Posterior cingulate gyrus (tissue), 11 donors: ENCODE results near the gene KCNK18.

Experiments
- DNase-seq, 10 donors: peaks; one replicate each; pipeline versions ENCODE4 v3.0.0 to v3.0.0-alpha.2; 2020 to 2021; ENCODE audit warnings: mixed read lengths in 3 of 10
- intact Hi-C: fragments of 100-400 bp; cut with DNase I; formaldehyde crosslinking; loops from one replicate; pipeline ENCODE4 v1.15.1; 2023

KCNK18 gene

DNA sequence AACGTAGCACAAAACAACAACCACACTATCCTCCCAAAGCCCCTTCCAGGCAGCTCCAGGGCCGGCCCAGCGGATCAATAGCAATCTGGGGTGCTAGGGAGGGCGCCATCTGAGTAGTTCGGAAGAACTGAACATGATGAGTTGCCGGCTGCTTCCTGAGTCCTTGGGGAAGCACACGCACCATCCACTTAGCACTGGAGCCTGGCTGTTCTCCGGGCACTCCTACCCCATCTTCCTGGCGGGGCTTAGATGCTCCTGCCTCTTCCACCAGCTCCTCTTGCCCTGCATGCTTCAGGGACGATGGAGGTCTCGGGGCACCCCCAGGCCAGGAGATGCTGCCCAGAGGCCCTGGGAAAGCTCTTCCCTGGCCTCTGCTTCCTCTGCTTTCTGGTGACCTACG lies at the start of gene KCNK18:
Gene KCNK18 (plus strand): TSS at position 301 of the 400 bp plus-strand sequence. CDS start 0 bp downstream, at position 301.
- DNase-seq = no peak
- intact Hi-C loops = no loop called here

DNA sequence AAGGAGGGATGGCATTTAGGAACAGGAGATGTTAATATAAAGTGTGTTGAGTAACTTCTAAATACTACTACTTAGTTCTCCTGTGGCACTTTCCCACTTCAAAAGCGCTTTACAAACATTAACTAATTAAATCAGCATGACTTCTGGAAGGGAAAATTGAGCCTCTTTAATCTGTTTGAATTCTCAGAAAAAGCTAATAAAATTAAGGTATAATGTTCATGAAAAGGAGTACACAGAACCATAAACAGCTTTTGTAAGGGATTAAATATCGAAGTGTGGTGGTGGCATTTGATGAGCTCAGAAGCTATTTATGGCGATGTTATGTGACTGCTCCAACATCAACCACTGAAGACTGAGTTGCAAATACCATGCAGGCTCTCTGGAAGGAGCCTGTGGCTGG lies 49.0 kb upstream of the KCNK18 start:
- intact Hi-C loops = no loop called here
- no peak for DNase-seq

DNA sequence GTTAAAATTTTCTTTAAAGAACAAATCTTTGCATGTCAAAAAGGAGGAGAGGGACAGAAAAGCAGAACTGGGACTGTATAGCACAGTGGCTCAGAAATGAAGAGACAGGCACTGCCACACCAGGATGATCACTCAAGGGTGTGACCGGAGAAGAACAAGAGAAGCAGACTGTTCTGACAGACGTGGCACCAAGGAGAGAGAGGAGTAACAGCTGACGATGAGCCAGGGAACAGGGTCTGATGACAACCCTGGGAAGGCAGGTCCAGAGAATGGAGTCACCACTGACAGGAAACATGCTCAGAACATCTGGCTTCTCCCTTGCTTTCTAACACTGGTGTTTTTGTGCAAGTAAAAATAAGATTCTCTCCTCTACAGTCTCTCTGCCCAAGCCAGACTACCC lies 44.6 kb upstream of the KCNK18 start:
- no peak for DNase-seq
- intact Hi-C loops = no loop called here

GRCh38 chr10:117158297-117158696 lies 39.0 kb upstream of the KCNK18 start:
- no peak for DNase-seq
- intact Hi-C loops = no loop called here

- intact Hi-C loops = no loop called here
- no peak for DNase-seq
These were observed 37.9 kb upstream of the KCNK18 start for GRCh38 chr10:117159390-117159789.

DNA sequence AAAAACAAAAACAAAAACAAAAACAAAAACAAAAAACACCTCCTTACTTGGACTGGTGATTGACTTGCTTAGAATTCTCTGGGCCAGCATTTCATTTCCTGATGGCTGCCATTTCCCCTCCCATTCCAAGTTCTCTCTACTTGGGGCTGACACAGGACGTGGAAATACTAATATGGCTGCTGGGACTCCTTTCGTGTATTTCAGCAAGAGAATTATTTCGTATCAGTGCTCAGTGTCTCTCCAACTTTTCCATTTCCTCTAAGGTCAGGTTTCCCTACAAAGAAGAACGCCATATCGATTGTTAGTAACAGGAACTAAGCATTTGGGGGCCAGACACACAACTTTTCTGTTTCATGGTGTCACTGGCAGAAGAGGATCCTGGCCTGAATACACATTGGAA lies 36.7 kb upstream of the KCNK18 start:
- no peak for DNase-seq
- intact Hi-C loops = loop anchor here (10.0 kb wide), 1 partner anchor 46 kb away; no protein-coding TSS in a partner anchor

GRCh38 chr10:117161386-117162033 lies 35.8 kb upstream of the KCNK18 start:
- intact Hi-C loops = loop anchor here (10.0 kb wide), 1 partner anchor 47 kb away; no protein-coding TSS in a partner anchor
- DNase-seq = no peak

GRCh38 chr10:117162093-117163060 lies 34.9 kb upstream of the KCNK18 start:
- intact Hi-C loops = loop anchor here (10.0 kb wide), 1 partner anchor 48 kb away; no protein-coding TSS in a partner anchor
- DNase-seq = peak in 2 of 10 donors; percentile 11 to 17

DNA sequence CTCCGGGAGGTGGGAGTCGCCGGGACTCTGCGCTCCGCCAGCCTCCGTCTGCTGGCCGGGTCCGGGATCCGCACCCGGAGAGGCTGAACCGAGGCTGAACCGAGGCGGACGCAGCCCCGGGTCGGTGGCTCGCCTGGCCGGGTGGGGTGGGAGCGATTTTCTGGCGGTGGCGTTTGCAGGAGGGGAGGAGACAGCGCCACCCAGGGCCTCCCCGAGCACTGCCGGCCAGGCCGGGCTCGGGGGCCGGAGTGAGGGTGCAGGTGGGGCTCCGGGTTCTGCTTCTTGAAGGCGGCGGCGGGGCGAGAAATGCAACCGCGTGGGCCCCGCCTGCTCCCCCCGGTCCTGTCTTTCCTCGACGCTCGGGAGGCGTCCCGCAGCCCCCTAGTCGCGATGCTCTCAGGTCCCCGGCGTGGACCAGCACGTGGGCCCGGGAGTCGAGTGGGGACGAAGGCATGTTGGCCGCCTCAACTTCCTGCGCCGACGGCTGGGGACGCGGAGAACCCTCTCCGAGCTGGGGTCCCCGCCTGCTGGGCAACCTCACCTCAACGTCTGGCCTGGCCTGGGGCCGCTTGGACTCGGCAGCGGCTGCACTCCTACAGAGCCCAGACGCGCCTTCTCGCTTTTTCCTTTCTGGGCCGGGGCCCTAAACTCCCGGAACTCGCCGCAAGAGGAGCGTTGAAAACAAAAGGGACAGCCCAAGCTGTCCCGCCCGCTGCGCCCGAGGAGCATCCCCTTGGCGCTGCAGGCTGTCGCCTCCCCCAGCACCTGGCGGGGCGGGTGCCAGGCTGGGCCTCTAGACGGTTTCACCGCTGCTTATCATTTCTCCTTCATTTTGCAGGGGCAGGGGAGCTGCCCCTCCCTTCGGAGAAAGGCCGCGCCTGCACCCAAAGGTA lies 34.0 kb upstream of the KCNK18 start:
- intact Hi-C loops = loop anchor here (10.0 kb wide), 1 partner anchor 49 kb away; no protein-coding TSS in a partner anchor
- peak in 3 of 10 donors; percentile 42 to 92 (median 62) for DNase-seq

DNA sequence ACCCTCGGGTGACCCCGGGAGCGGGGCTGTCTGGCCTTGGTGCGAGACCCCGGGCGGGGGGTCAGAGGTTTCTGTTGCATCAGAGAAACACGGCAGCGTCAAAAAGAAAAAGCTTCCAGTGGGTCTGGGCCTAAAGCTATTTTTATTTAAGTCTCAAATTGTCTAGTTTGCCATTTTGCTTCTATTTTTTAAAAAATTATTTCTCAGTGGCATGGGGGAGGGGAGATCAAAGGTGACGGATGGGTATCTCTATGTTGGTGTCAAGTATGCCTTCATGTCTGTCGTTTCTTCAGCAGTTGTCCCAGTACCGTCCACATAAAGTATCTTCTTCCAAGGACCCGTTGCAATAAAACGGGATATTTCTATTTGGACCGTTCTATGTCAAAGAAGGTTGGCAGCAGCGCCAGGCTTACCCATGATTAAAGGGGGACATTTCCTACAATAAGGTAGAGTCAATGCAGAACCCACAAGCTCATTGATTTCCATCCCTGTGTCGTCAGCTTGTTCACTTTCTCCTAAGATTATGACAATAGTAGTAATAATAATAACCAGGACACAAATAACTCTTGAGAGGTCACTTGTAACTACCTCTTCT lies 33.2 kb upstream of the KCNK18 start:
- intact Hi-C loops = loop anchor here (10.0 kb wide), 1 partner anchor 49 kb away; no protein-coding TSS in a partner anchor
- no peak for DNase-seq

DNA sequence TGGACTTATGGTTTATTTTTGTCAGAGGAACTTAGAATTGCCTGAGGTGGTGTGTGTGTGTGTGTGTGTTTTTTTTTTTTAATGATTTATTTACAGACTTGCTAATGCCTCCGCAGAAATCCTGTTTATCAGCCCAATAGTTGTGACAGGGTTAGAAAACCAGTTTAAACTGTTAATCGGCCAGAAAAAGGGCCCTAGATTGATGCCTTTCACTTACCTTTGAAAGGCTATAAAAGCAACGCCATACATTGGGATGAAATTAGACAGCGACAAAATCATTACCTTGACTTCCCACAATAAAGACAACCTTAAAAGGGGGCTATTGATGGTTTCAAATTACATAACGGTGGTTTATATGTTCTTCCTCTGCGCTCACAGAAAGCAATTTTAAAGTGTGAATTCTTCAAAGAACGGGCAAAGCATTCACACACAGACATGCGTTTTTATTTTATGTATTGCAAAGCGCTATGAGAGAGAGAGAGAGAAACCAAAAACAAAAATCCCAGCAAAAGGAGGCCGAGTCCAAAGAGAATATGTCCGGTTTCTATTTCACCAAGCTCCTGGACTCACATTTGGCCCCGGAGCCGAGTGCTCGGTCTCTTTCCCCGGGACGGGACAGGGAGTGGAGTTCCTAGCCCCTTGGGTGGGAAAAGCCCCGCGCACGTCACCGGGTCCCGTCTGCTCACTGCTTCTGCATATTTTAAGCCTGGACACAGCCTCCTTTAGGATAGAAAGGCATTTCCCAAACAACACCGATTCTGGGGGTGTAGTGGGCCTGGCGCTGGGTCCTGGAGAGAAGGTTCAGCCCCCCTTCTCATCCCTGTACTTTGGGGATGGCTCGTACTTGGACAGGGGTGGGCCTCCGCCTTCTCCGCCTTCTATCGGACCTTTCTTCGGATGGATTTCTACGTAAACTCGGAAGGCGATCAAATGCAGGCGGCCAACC lies 32.4 kb upstream of the KCNK18 start:
- peak in 1 of 10 donors; percentile 31 for DNase-seq
- intact Hi-C loops = loop anchor here (5.0 to 10.0 kb wide), 3 partner anchors 50 to 318 kb away; partner anchors contain the start of genes ENO4 and SHTN1

GRCh38 chr10:117165538-117166417 lies 31.5 kb upstream of the KCNK18 start:
- DNase-seq = peak in 7 of 10 donors; percentile 40 to 94 (median 70)

DNA sequence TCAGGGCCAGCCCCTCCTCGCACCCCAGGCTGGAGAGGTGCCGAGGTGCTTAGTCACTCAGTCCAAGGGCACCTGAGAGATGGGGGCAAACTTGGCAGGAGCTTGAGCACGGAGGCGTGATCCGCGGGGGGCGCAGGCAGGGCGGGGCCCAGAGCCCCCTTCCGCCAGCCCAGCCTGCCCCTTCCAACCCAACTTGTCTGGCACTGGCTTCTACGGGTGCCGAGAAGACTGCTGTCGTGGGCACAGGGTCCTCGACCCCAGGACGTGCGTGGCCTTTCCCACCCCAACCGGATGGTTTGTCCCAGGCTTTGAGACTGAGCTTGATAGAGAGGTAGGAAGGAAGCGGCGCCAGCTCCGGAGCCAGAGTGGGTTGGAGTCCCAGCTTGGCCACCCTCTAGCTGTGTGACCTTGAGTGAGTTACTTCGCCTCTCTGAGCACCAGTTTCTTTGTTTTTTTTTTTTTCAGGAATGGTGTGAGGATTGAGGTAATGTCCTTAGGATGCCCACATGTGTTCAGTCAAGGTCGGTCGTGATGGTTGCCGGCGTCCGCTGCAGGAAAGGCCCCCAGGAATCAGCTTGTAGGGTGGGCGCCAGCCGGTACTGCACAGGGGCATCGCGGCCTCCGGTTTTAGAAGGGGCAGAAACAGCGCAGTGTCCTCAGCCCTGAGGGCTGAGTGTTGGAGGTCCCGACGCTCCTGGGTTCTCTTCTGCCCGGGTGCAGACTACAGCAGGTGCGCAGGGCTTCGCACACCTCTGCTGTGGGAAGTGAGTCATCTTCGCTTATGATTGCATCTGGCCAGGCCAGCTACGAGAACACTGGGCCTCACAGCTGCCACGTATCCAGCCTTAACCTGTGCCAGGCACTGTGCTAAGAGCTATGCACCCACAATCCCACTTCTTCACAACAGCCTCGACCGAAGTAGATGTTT lies 30.6 kb upstream of the KCNK18 start:
- no peak for DNase-seq
- intact Hi-C loops = loop anchor here (5.0 to 10.0 kb wide), 3 partner anchors 52 to 319 kb away; partner anchors contain the start of genes ENO4 and SHTN1

More at GRCh38 chr10:117165538-117166417, 31.5 kb upstream of the KCNK18 start:
- intact Hi-C loops = loop anchor here (5.0 to 10.0 kb wide), 3 partner anchors 51 to 318 kb away; partner anchors contain the start of genes ENO4 and SHTN1

DNA sequence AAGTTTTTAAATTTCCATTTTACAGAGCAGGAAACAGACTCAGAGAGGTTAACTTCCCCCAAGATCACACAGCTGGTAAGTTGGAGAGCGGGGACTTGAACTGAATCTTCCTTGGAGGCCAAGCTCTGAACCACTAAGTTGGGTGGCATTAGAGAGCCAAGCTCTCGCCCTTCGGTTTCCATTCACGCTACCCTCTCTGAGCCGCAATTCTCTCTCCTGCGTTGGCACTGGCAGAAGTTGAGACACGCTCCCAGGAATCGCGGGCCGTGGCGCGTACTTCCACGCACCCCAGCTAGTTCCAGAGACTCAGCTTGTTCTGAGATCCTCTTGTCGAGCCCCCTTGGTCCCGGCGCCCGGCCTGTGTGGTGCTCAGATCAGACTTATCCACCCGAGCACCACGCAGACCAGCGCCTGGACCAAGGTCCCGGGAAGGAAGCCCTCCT lies 29.9 kb upstream of the KCNK18 start:
- intact Hi-C loops = loop anchor here (5.0 to 10.0 kb wide), 3 partner anchors 53 to 320 kb away; partner anchors contain the start of genes ENO4 and SHTN1

GRCh38 chr10:117167789-117168674 lies 29.3 kb upstream of the KCNK18 start:
- intact Hi-C loops = loop anchor here (5.0 to 10.0 kb wide), 3 partner anchors 53 to 321 kb away; partner anchors contain the start of genes ENO4 and SHTN1
- peak in 9 of 10 donors; percentile 51 to 95 (median 66) for DNase-seq

More for the DNA sequence above, 29.9 kb upstream of the KCNK18 start:
- DNase-seq = peak in 2 of 10 donors; percentile 14 to 32
